ENCODE measurements around the gene LITAF.
"Not testable (repeated sequence)": the region's sequence is repeated elsewhere in the genome, so short reads cannot be mapped to it uniquely, and the experiment has no call there.

The LITAF gene

DNA sequence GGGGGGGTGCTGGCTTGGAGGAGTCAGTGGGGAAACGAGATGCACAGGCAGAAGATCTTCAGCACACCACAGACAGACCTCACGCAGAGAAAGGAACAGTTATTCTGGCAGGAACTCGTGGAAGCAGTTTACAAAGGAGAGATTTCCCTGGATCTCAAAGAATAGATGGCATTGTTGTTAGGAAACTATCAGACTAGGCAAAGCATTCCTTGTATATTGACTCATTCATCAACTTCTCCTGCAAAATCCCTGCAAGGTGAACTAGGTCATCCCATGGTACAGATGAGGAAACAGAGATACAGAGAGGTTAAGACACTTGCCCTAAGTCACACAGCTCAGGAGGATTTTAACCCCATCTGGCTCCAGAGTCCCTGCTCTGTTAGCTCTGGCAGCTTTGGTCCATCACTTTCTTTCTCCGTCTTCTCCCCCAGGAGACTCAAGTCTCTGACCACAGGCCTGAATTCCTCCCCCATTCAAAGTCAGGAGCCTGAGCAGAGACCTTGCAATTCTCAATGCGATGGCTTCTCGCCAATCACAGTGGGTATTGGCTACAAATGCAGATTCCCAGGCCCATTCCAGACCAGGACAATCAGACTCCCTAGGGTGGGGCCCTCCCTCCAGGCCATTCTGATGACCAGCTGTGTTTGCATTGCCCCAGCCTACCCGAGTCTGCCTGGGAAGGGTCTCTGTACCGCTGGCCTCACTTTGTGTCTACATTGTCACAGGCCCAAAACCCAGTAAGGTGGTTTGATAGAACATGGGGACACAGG, 56.4 kb downstream of the LITAF start:
- TF ChIP-seq POLR2A (IDR thresholded peaks at IDR 0.05; ENCODE audit: low read length) (no peak), GATA1 (IDR thresholded peaks at IDR 0.05; ENCODE audit: low read depth, low read length) (no peak)
- DNase-seq, result no peak

DNA sequence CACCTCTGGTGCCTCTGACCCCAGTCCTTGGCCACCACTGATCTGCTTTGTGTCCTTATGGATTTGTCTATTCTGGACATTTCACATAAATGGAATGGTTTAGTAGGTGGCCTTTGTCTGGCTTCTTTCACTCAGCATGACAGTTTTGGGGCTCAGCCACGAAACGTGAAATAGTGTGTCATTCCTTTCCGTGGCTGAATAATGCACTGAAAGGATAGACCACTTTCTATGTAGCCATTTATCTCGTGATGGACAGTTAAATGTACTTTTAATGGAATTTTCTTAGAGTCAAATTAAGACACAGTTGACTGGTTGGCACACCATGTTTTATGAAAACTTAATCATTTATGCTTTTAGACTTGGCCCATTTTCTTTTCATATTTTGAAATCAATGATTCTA, 57.4 kb downstream of the LITAF start:
- no peak for TF ChIP-seq GATA1 (IDR thresholded peaks at IDR 0.05; ENCODE audit: low read depth, low read length)
- no peak for TF ChIP-seq POLR2A (IDR thresholded peaks at IDR 0.05; ENCODE audit: low read length)

DNA sequence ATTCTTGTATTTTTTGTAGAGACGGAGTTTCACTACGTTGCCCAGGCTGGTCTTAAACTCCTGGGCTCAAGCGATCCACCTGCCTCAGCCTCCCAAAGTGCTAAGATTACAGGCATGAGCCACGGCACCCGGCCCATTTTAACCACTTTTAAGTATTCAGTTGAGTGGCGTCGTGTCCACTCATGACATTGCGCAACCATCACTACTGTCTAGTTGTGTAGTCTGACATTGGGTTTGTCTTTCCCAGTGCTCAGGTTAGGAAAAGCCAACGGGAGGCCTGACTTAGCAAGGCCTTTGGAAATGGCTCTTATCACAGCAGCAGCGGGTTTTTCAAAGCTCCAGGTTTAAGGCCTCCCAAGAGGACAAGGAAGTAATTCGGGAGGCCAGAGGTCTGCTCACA, 58.7 kb downstream of the LITAF start:
- DNase-seq, result no peak
- TF ChIP-seq GATA1 (IDR thresholded peaks at IDR 0.05; ENCODE audit: low read depth, low read length), result no peak

More for the DNA sequence above, 57.4 kb downstream of the LITAF start:
- DNase-seq, result no peak

DNA sequence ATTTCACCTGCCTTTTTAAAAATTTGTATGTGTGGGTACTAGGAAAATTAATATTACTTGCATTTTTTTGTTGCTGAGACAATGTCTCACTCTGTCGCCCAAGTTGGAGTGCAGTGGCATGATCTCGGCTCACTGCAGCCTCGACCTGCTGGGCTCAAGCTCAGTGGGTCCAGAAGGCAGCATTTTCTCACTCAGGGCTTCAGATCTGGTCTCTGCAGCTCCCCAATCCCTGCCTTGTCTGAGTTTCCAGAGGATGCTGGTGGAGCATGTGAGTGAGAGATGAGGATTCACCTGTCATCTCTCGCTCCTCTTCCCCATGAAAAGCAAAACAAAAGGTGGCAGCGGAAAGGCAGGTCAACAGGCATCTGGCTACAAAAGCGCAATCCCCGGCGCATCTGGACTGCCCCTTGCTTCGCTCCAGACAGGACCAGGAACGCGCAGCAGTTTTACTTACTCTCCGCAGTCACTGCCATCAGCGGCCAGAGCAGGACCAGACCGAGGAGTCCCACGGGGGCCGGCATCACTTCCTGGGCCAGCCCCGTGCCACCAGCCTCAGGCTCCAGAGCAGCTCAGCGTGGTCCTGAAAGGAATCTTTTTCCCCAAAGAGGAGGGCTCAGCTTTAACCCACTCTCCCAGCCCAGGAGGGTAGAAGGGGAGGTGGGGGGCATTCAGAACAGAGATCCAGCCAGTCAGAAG, 59.9 kb downstream of the LITAF start:
- DNase-seq, result no peak
- TF ChIP-seq GATA1 (IDR thresholded peaks at IDR 0.05; ENCODE audit: low read depth, low read length) (no peak), POLR2A (IDR thresholded peaks at IDR 0.05; ENCODE audit: low read length) (no peak)

DNA sequence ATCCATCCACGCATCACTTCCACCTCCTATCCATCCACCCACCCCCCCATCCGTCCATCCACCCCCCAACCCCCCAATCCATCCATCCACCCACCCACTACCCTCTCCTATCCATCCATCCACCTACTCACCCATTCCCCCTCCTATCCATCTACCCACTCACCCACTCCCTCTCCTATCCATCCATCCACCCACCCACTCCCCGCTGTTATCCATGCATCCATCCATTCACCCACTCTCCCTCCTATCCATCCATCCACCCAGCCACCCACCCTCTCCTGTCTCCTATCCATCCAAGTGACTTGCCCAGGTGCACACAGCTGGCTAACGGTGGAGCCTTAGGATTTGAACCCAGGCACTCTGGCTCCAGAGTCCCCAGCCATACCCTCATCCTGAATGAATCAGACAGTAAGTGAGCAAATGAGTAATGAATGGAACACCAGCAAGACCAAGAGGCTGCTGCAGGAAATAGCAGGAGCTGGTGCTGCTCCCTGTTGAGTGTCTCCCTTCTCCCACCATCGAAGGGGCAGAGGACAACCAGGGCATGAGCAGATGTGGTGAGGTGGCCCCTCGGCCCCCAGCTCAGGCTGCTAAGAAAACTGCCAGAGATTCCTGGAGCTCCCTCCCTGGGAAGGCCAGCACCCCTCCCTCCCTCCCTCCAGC, 62.5 kb downstream of the LITAF start:
- TF ChIP-seq POLR2A (IDR thresholded peaks at IDR 0.05; ENCODE audit: low read length) (no peak), GATA1 (IDR thresholded peaks at IDR 0.05; ENCODE audit: low read depth, low read length) (no peak)

DNA sequence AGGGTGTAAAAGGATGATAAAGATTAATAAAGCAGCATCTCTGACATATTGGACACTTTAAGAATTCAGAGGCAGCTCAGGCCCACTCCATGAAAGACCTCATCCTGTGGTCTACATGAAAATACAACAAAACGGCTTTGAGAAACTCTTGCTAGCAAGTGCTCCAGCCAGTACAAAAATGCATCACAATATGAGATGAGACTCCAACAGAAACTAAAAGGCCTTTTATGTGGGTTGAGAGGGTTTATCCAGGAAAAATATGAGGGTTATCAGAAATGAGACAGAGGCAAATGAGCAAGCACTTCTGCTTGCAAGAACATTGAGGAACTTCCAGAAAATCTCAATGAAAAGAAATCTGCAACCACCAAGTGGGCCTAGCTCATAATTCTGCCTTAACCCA, 65.7 kb downstream of the LITAF start:
- no peak for TF ChIP-seq POLR2A (IDR thresholded peaks at IDR 0.05; ENCODE audit: low read length)
- no peak for TF ChIP-seq GATA1 (IDR thresholded peaks at IDR 0.05; ENCODE audit: low read depth, low read length)
- DNase-seq, result no peak

More for the DNA sequence above, 62.5 kb downstream of the LITAF start:
- DNase-seq, result no peak

DNA sequence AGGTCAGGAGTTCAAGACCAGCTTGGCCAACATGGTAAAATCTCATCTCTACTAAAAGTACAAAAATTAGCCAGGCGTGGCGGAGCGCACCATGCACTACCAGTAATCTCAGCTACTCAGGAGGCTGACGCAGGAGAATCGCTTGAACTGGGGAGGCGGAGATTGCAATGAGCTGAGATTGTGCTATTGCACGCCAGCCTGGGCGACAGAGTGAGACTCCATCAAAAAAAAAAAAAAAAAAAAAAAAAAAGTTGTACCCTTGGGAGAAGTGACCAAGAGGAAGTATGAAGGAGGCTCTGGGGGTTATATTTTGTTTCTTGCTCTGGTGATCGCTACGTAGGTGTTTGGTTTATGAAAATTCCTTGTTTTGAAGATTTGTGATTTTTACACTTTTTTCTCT, 66.3 kb downstream of the LITAF start:
- no peak for DNase-seq
- TF ChIP-seq POLR2A (IDR thresholded peaks at IDR 0.05; ENCODE audit: low read length) (no peak), GATA1 (IDR thresholded peaks at IDR 0.05; ENCODE audit: low read depth, low read length) (no peak)

DNA sequence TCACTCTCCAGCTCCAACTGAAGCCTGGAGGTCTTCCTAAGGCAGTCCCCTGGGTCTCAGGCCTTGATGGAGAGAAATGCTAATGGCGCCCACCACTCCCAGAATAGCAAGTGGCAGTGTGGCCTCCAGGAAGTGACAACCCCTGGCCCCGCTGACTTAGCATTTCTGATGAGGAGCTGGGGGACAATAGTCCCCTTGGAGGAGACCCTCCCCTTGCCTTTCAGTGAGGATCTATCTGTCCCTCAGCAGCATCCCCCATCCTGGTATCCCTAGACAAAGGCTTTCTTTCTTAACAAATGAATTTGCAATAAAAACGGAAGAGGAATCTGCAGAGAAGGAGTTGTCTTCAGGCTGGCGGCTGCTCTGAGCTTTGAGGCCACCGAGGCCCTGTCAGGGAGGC, 68.8 kb downstream of the LITAF start:
- no peak for DNase-seq
- TF ChIP-seq POLR2A (IDR thresholded peaks at IDR 0.05; ENCODE audit: low read length), result no peak
- TF ChIP-seq GATA1 (IDR thresholded peaks at IDR 0.05; ENCODE audit: low read depth, low read length), result no peak

DNA sequence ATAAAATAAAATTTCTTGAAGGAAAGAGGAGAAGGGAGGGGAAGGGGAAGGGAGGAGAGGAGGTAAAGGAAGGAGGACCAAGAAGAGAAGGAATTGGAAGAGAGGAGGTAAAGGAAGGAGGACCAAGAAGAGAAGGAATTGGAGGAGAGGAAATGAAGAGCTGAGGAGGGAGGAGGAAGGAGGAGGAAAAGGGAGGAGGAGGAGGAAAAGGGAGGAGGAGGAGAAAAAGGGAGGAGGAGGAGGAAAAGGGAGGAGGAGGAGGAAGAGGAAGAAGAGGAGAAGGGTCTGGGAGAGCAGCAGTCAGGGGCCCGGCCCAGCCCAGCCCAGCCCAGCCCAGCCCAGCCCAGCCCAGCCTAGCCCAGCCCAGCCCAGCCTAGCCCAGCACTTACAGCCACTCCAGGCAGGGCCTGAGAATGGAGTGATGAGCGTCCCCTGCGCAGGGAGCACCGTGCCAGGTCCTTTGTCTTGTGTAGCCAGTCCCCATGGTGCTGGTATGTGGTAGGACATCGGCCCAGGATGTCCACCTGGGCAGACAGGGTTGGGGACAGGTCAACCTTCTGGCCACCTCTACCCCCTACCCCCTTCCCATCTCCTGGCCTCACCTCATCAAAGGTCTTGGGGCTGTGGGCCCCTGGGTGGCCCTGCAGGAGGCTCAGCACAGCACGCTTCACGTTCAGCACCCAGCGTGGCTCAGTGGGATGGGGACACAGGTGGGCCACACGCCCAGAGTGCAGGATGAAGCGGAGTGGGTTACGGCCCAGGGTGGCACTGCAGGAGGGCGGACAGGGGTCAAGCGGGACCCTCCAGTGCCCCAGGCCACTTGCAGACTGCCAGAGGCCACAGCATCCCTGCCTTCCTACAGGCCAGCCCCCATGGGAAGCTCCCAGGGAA, 70.9 kb downstream of the LITAF start:
- TF ChIP-seq GATA1 (IDR thresholded peaks at IDR 0.05; ENCODE audit: low read depth, low read length), result no peak
- TF ChIP-seq POLR2A (IDR thresholded peaks at IDR 0.05; ENCODE audit: low read length), result no peak
- no peak for DNase-seq

DNA sequence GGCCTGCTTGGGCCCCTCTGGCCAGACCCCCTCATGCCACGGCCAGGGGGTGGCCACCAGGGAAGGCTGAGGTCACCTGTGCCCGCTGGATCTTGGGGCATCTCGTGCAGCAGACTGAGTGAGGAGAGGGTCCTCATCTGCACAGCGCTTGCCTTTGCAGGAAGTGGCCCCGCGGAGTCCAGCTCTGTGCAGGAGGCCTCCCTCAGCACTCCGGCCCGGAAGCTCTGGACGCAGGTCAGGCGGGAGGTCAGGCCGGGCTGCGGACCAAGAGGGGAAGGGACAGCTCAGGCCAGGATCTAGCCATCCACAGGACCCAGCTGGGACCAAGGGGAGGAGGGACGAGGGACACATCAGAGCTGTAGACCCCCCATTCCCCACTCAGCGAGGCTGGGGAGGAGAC, 72.4 kb downstream of the LITAF start:
- TF ChIP-seq POLR2A (IDR thresholded peaks at IDR 0.05; ENCODE audit: low read length), result no peak
- TF ChIP-seq GATA1 (IDR thresholded peaks at IDR 0.05; ENCODE audit: low read depth, low read length), result no peak
- DNase-seq, result no peak

DNA sequence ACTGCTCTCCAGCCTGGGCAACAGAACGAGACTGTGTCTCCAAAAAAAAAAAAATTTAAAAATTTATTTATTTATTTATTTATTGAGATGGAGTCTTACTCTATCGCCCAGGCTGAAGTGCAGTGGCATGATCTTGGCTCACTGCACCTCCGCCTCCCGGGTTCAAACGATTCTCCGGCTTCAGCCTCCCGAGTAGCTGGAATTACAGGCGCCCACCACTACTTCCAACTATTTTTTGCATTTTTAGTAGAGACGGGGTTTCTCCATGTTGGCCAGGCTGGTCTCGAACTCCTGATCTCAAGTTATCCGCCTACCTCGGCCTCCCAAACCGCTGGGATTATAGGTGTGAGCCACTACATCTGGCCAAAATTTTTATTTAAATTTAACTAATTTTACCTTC, 73.4 kb downstream of the LITAF start:
- DNase-seq, result not testable (repeated sequence)

DNA sequence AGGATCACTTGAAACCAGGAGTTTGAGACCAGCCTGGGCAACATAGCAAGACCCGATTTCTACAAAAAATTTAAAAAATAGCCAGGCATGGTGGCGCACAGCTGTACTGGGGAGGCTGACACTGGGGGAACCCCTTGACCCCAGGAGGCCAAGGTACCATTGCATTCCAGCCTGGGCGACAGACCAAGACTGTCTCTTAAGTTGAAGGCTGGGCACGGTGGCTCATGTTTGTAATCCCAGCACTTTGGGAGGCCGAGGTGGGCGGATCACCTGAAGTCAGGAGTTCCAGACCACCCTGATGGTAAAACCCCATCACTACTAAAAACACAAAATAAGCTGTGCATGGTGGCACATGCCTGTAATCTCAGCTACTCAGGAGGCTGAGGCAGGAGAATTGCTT, 74.9 kb downstream of the LITAF start:
- DNase-seq, result no peak
- TF ChIP-seq GATA1 (IDR thresholded peaks at IDR 0.05; ENCODE audit: low read depth, low read length) (no peak), POLR2A (IDR thresholded peaks at IDR 0.05; ENCODE audit: low read length) (no peak)

DNA sequence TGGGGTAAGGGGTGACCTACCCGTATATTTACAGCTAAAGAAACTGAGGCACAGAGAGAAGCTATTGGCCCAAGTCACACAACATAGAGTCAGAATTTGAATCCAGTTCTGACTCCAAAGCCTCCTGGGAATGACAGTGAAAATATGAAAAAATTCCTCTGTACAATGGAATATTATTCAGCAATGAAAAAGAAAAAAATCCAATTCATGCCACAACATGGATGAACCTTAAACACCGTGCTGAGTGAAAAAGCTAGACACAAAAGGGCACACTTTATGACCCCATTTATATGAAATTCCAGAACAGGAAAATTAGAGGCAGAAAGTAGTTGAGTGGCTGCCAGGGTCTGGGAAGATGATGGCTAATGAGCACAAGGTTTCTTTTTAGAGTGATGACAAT, 75.4 kb downstream of the LITAF start:
- TF ChIP-seq GATA1 (IDR thresholded peaks at IDR 0.05; ENCODE audit: low read depth, low read length) (no peak), POLR2A (IDR thresholded peaks at IDR 0.05; ENCODE audit: low read length) (no peak)
- no peak for DNase-seq
